HepG2 (cell line): ENCODE data around the gene ABHD15. TPM values are rescaled to one million over a fixed set of nuclear protein-coding genes. Genes with fewer than 3 reads are reported as not detected.

Experiments
- MLX ChIP-seq: IDR thresholded peaks from 2 replicates; pipeline ENCODE4 v1.6.1; 2016
- NR2F2 ChIP-seq: IDR thresholded peaks from 2 replicates; pipeline ENCODE4 v1.6.1; 2012; ENCODE audit warnings: low read depth, inconsistent platforms, borderline replicate concordance
- TRAFD1 ChIP-seq: sonication (generic); formaldehyde crosslinking; IDR thresholded peaks from 2 replicates; pipeline ENCODE4 v1.5.1; 2020; ENCODE audit warnings: missing genetic modification reagents, mild to moderate bottlenecking, borderline replicate concordance
- ZBTB14 ChIP-seq: sonication (generic); formaldehyde crosslinking; IDR thresholded peaks from 2 replicates; pipeline ENCODE4 v1.4.0; 2020; ENCODE audit warnings: missing genetic modification reagents
- polyA plus RNA-seq, 8 experiments: library from polyadenylated mRNA; depleted of rRNA in 3 of 8; stranded (reverse) in 7 of 8; unstranded in 1 of 8; fragments of >200 nt; fragmentation: Illumina TruSeq in 4 of 8; extraction: Trizol in 4 of 8; gene quantifications; 2 replicates each; pipeline versions ENCODE4 v1.2.1 to v1.2.3, GENCODE V29; 2011 to 2016; ENCODE audit warnings: low read depth in 4 of 8, missing spikeins in 1 of 8, mixed read lengths in 1 of 8; ENCODE audit not compliant: insufficient read depth in 1 of 8
- total RNA-seq, 5 experiments: library from RNA; depleted of rRNA; stranded (reverse); fragments of >200 nt; fragmentation: Illumina TruSeq; extraction: Trizol; gene quantifications; 2 replicates each; pipeline ENCODE4 v1.2.3, GENCODE V29; 2016; ENCODE audit warnings: low read depth in 1 of 5
- TF ChIP-seq, protein P1 (sequence below): sonication (generic); formaldehyde crosslinking; IDR thresholded peaks from 2 replicates; pipeline ENCODE4 v1.4.0; 2020; ENCODE audit warnings: missing genetic modification reagents

The ABHD15 gene
- total and polyA plus RNA-seq, 2 of the 13 experiments (the other 11 are each of a cell fraction or from before 2014, with no cell fraction given): 2.4 to 7.7 TPM

DNA sequence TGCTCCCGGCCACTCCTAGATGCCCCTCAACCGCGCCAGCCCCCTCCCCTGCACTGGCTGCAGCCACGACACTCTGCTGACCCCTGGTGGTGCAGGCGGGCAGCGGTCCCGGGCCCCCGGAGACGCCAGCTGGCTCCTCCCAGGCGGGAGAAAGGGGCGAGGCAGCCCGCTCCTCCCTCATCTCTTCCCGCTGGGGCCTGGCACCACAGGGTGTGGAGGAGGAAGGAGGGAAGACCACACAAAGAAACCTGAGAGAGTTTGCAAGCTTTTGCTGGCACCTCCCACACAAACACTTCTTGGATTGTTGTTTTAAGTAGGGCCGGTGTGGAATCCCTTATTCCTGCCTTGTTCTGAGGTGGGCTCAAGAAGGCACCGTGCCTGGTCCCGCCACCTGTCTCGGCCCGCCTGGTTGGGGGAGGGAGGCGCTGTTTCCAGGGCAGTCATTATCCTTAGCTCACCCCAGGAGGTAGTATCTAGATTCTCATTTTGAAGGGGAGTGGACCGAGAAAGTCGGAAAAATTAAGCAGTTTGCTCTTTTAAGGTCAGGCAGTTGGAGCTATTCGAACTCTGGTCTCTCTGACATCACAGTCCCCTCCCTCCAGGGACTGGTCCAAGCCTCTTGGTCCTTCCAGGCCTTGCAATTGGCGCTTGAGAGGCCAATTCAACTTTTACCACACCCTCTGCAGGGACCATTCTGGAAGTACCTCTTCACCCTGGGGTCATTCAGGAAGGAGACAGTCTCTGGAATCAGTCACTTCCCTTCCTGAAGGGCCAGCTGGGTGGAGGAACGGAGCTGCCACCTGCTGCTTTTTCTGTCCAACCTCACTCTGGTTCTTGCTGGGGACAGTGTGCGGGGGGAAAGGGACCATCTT, 25.1 kb upstream of the ABHD15 start (continued):
- TF ChIP-seq, protein P1, sequence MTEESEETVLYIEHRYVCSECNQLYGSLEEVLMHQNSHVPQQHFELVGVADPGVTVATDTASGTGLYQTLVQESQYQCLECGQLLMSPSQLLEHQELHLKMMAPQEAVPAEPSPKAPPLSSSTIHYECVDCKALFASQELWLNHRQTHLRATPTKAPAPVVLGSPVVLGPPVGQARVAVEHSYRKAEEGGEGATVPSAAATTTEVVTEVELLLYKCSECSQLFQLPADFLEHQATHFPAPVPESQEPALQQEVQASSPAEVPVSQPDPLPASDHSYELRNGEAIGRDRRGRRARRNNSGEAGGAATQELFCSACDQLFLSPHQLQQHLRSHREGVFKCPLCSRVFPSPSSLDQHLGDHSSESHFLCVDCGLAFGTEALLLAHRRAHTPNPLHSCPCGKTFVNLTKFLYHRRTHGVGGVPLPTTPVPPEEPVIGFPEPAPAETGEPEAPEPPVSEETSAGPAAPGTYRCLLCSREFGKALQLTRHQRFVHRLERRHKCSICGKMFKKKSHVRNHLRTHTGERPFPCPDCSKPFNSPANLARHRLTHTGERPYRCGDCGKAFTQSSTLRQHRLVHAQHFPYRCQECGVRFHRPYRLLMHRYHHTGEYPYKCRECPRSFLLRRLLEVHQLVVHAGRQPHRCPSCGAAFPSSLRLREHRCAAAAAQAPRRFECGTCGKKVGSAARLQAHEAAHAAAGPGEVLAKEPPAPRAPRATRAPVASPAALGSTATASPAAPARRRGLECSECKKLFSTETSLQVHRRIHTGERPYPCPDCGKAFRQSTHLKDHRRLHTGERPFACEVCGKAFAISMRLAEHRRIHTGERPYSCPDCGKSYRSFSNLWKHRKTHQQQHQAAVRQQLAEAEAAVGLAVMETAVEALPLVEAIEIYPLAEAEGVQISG: 0 out of 2 replicates have a peak, but pooled peaks have one; percentile 37
- no peak for TF ChIP-seq NR2F2
- no peak for TF ChIP-seq TRAFD1 (CRISPR knock-in tag)
- no peak for TF ChIP-seq MLX (CRISPR knock-in tag)
- peak; percentile 39; the same call in 1 of the 2 replicates for TF ChIP-seq ZBTB14 (CRISPR knock-in tag)
